K562 (cell line): ENCODE results near the gene GPR183. TPM values are rescaled to one million over a fixed set of nuclear protein-coding genes. Genes with fewer than 3 reads are reported as not detected.

Experiments
- polyA plus RNA-seq, 8 experiments: library from polyadenylated mRNA; depleted of rRNA in 4 of 8; stranded (reverse) in 5 of 8; unstranded in 3 of 8; fragments of >200 nt; fragmentation: Nextera tagmentation in 2 of 8; fragmentation: Illumina TruSeq in 1 of 8; extraction: Ambion mirVana in 2 of 8; extraction: Trizol in 1 of 8; gene quantifications; 2 replicates each; pipeline versions ENCODE4 v1.2.1 to v1.2.3, GENCODE V29; 2011 to 2014; ENCODE audit warnings: inconsistent platforms in 1 of 8, missing spikeins in 1 of 8
- total RNA-seq, 7 experiments: library from RNA; depleted of rRNA in 6 of 7; stranded (reverse); fragments of >200 nt in 6 of 7; fragmentation: Illumina TruSeq in 2 of 7; extraction: Trizol in 2 of 7; gene quantifications; 2 replicates each; pipeline versions ENCODE4 v1.2.1 to v1.2.3, GENCODE V29; 2011 to 2021; ENCODE audit warnings: low replicate concordance in 1 of 7
- TF ChIP-seq, protein P1 (sequence below): fragments of 200-600 bp; sonication (generic); IDR thresholded peaks from one replicate; pipeline ENCODE4 v1.6.1; 2012; ENCODE audit warnings: mild to moderate bottlenecking, low read depth, low read length, inconsistent platforms

The GPR183 gene
- total and polyA plus RNA-seq, 9 of the 15 experiments (the other 6 are each of a cell fraction or from before 2014, with no cell fraction given) = 1.3 to 10.2 (median 3.7) TPM

GRCh38 chr13:99321709-99322108 lies 14.5 kb upstream of the GPR183 start (continued):
- TF ChIP-seq, protein P1, sequence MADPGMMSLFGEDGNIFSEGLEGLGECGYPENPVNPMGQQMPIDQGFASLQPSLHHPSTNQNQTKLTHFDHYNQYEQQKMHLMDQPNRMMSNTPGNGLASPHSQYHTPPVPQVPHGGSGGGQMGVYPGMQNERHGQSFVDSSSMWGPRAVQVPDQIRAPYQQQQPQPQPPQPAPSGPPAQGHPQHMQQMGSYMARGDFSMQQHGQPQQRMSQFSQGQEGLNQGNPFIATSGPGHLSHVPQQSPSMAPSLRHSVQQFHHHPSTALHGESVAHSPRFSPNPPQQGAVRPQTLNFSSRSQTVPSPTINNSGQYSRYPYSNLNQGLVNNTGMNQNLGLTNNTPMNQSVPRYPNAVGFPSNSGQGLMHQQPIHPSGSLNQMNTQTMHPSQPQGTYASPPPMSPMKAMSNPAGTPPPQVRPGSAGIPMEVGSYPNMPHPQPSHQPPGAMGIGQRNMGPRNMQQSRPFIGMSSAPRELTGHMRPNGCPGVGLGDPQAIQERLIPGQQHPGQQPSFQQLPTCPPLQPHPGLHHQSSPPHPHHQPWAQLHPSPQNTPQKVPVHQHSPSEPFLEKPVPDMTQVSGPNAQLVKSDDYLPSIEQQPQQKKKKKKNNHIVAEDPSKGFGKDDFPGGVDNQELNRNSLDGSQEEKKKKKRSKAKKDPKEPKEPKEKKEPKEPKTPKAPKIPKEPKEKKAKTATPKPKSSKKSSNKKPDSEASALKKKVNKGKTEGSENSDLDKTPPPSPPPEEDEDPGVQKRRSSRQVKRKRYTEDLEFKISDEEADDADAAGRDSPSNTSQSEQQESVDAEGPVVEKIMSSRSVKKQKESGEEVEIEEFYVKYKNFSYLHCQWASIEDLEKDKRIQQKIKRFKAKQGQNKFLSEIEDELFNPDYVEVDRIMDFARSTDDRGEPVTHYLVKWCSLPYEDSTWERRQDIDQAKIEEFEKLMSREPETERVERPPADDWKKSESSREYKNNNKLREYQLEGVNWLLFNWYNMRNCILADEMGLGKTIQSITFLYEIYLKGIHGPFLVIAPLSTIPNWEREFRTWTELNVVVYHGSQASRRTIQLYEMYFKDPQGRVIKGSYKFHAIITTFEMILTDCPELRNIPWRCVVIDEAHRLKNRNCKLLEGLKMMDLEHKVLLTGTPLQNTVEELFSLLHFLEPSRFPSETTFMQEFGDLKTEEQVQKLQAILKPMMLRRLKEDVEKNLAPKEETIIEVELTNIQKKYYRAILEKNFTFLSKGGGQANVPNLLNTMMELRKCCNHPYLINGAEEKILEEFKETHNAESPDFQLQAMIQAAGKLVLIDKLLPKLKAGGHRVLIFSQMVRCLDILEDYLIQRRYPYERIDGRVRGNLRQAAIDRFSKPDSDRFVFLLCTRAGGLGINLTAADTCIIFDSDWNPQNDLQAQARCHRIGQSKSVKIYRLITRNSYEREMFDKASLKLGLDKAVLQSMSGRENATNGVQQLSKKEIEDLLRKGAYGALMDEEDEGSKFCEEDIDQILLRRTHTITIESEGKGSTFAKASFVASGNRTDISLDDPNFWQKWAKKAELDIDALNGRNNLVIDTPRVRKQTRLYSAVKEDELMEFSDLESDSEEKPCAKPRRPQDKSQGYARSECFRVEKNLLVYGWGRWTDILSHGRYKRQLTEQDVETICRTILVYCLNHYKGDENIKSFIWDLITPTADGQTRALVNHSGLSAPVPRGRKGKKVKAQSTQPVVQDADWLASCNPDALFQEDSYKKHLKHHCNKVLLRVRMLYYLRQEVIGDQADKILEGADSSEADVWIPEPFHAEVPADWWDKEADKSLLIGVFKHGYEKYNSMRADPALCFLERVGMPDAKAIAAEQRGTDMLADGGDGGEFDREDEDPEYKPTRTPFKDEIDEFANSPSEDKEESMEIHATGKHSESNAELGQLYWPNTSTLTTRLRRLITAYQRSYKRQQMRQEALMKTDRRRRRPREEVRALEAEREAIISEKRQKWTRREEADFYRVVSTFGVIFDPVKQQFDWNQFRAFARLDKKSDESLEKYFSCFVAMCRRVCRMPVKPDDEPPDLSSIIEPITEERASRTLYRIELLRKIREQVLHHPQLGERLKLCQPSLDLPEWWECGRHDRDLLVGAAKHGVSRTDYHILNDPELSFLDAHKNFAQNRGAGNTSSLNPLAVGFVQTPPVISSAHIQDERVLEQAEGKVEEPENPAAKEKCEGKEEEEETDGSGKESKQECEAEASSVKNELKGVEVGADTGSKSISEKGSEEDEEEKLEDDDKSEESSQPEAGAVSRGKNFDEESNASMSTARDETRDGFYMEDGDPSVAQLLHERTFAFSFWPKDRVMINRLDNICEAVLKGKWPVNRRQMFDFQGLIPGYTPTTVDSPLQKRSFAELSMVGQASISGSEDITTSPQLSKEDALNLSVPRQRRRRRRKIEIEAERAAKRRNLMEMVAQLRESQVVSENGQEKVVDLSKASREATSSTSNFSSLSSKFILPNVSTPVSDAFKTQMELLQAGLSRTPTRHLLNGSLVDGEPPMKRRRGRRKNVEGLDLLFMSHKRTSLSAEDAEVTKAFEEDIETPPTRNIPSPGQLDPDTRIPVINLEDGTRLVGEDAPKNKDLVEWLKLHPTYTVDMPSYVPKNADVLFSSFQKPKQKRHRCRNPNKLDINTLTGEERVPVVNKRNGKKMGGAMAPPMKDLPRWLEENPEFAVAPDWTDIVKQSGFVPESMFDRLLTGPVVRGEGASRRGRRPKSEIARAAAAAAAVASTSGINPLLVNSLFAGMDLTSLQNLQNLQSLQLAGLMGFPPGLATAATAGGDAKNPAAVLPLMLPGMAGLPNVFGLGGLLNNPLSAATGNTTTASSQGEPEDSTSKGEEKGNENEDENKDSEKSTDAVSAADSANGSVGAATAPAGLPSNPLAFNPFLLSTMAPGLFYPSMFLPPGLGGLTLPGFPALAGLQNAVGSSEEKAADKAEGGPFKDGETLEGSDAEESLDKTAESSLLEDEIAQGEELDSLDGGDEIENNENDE = no peak
